GM12875 (cell line): Measurements from ENCODE around the gene IL23R.
"Not testable (repeated sequence)": the region's sequence is repeated elsewhere in the genome, so short reads cannot be mapped to it uniquely, and the experiment has no call there.

Experiments
- H3K4me3 ChIP-seq: one replicate; pipeline ENCODE4 v1.5.1; 2011; ENCODE audit warnings: low read depth, low read length, control low read depth
- TF ChIP-seq, protein P1 (sequence below): IDR thresholded peaks from 2 replicates; pipeline ENCODE4 v1.5.1; 2011; ENCODE audit warnings: low read depth, mild to moderate bottlenecking, control low read depth, inconsistent platforms, low read length, moderate library complexity, borderline replicate concordance; ENCODE audit not compliant: insufficient read depth

IL23R gene

DNA sequence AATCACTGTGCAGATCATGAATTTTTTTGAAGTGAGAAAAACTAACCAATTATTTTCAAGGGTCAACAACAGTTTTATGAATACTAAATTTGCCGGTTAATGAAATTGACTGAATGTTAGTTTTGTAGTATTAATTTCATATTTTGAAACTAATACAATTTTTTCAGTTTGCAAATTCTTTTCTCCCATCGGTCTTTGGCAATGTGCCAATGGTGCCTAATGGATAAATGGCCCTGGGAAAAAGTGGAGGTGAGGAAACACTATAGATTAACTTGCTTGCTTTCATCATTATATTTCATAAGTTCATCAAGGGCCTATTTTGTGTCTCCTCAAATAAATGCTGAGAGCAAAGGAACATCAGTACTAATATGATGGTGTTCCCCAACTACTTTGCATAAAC, 35.6 kb upstream of the IL23R start:
- H3K4me3 ChIP-seq, result no peak overlapping the region

DNA sequence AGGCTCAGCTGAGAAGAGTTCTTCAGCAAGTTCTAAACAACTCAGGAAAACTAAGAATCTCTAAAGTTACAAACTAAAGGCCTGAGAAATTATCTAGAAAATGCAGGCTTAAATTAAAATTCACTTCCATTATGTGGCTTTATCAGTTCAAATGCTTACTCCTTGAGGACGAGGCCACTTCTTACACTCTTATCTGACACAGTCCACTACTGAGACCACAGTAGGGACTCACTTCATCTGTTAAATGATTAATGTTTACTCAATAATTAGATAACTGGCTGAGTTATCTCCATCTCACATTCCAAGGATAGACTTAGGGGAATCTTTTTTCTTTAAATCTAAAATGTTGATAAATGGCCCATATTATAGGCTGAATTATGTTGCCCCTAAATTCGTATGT, 33.1 kb upstream of the IL23R start:
- H3K4me3 ChIP-seq, result no peak overlapping the region
- TF ChIP-seq, protein P1, sequence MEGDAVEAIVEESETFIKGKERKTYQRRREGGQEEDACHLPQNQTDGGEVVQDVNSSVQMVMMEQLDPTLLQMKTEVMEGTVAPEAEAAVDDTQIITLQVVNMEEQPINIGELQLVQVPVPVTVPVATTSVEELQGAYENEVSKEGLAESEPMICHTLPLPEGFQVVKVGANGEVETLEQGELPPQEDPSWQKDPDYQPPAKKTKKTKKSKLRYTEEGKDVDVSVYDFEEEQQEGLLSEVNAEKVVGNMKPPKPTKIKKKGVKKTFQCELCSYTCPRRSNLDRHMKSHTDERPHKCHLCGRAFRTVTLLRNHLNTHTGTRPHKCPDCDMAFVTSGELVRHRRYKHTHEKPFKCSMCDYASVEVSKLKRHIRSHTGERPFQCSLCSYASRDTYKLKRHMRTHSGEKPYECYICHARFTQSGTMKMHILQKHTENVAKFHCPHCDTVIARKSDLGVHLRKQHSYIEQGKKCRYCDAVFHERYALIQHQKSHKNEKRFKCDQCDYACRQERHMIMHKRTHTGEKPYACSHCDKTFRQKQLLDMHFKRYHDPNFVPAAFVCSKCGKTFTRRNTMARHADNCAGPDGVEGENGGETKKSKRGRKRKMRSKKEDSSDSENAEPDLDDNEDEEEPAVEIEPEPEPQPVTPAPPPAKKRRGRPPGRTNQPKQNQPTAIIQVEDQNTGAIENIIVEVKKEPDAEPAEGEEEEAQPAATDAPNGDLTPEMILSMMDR, result no peak

More for the DNA sequence above, 35.6 kb upstream of the IL23R start:
- TF ChIP-seq, protein P1, result no peak

DNA sequence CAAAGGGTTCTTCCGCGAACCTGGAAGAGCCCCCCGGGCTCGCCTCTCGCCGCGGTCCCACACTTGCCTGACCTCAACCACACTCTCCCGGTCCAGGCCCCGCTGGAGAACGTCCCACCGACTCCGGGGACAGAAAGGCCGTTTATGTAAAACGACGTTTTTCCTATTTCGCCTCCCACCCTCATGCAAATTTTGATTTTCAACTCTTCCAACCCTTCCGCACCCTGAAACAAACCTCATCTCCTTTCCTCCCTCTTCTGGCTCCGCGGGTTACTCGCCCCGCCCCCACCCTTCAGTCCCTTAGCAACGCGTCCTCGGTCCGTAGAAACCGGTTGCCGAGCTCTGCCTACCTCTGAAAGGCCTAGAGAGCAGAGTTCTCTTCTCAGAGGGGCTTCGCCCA, 31.6 kb upstream of the IL23R start, which contains the start of gene C1orf141:
Gene C1orf141, minus strand, starts transcription at position 276 of the 400 bp plus-strand sequence. CDS start 7,730 bp downstream, outside the sequence.
- TF ChIP-seq, protein P1, result no peak
- H3K4me3 ChIP-seq, result no peak within 1 kb of the TSS

DNA sequence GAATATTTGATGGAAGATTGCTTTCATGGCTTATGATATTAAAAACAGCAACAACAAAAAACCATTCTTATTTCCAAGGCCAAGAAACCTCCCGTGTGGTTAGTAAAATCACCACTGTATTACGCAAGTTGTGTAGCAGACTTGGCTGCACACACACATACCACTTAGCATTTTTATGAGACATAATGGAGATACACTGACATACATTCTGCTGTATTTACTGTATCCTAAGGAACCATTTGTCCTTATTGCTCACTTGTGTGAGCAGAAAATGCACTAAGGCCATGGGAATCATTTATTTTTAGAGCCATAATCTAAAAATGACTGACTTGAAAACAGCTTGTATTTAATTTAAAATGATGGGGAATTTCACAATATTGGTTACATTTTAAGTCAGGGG, 30.9 kb upstream of the IL23R start:
- no peak overlapping the region for H3K4me3 ChIP-seq
- TF ChIP-seq, protein P1, result no peak

DNA sequence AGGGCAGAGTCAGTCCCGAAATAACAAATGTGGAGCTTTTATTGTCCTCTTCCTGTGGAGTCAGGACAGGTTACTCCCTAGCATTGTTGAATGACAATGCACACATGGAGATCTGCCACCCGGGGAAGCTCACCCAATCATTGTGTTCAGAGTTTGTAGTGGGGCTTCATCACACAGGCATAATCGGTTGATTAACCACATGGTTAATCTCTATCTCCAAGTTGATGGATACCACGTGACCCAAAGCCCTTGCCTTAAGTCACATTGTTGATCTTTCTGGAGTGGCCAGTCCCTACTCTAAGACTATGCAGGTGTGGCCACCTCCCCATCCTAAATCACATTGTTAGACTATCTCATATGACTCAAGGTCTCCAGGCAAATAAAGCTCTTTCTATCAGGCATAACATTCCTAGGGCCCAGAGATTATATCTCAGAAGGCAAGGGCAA, 28.9 kb upstream of the IL23R start:
- TF ChIP-seq, protein P1, result no peak

DNA sequence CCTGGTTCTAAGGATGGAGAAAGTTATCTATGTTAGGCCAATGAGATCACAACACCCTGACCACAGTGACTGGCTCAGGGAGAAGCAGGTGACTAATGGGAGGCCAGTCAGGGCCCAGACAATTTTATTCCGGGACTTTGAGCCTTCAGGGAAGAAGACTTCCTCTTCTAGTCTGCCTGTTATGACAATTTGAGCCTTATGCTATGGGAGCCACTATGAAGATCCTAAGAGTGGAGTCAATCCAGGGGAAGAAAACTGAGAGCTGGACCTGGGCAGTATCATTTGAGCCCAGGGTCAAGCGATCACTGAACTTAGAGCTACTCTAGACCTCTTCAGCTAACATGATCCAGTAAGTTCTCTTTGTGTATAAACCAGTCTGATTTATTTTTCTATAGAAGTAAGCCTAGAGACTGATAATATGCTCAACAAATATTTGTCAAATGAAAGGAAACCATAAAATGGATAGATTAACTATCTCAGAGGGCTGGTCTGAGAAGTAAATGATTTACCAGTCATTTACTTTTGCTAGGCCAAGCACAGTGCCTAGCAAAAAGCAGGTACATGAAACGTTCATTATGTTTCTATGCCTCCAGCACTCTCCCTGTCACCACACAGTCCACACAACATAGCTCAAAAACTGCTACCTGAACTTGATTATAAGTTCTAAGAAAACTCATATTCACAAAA, 27.3 kb upstream of the IL23R start:
- TF ChIP-seq, protein P1, result no peak
- no peak overlapping the region for H3K4me3 ChIP-seq

More for the DNA sequence above, 28.9 kb upstream of the IL23R start:
- no peak overlapping the region for H3K4me3 ChIP-seq

DNA sequence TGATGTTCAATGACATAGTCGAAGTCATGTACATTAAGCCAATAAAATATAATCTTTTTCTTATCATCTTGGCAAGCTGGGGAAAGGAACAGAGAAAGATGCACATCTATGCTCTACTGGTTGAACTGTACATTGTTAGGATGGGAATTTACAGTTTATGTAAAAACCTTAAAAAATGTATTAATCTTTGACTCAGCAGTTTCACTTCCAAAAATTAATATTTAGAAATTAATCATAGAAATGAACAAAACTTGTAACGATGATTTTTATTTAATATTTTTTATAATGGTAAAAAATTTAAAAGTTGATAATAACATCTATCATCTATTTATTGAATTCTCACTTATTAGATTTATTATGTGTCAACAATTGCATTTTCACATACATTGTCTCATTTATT, 25.8 kb upstream of the IL23R start:
- H3K4me3 ChIP-seq, result no peak overlapping the region
- TF ChIP-seq, protein P1, result no peak

DNA sequence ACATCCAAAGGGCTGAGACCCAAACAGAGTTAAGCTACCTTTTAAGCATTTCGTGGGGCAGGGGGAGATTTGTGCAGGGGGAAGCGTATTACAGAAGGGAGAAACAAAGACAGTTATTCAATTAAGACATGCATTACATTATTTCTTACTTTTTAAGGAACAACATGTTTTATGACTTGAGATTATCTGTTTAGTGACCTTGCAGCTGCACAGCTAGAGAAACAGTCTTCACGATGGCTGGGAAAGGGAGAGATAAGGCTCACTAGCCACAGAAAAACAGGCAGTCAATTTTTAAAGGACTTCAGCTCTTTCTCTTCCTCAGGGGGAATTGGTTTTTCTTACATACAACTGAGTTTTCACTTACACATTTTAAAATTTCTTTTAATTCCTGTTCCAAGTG, 24.4 kb upstream of the IL23R start:
- H3K4me3 ChIP-seq, result not testable (repeated sequence)
